H1 (cell line): Measurements from ENCODE around the gene ADAMTS3. TPM values are rescaled to one million over a fixed set of nuclear protein-coding genes. Genes with fewer than 3 reads are reported as not detected.

Experiments used
- CTCF ChIA-PET: fragments of 300-600 bp; sonication (Branson Sonifier 250); formaldehyde crosslinking; loops from one replicate; lab custom pipeline; 2021; ENCODE audit not compliant: partially characterized antibody; lab: Charles Lee
- POLR2A ChIA-PET: fragments of 300-600 bp; sonication (Branson Sonifier 250); formaldehyde crosslinking; loops from one replicate; lab custom pipeline; 2021; ENCODE audit warnings: inconsistent platforms; ENCODE audit not compliant: partially characterized antibody; lab: Charles Lee
- DNase-seq, 2 experiments: peaks; one replicate each; pipeline versions ENCODE4 v3.0.0 to v3.0.0-alpha.2; 2010 to 2022; ENCODE audit warnings: low spot score in 2 of 2, low read depth in 1 of 2, mixed read lengths in 1 of 2
- FAIRE-seq: peaks from 2 replicates; lab custom pipeline; 2011; peaks lifted over from hg19 to GRCh38; lab: Jason Lieb, UNC
- H2AFZ ChIP-seq: 2 replicates; pipeline ENCODE4 v1.8.1; 2012; ENCODE audit warnings: low read length, inconsistent platforms
- H2AK5ac ChIP-seq: 2 replicates; pipeline ENCODE4 v1.6.1; 2013; ENCODE audit warnings: low read depth, low read length
- H2BK120ac ChIP-seq: replicated peaks from 2 replicates; pipeline ENCODE3; 2013; ENCODE audit warnings: low read depth, low read length, inconsistent platforms
- H2BK12ac ChIP-seq: 2 replicates; pipeline ENCODE4 v1.6.1; 2013; ENCODE audit warnings: low read depth, low read length
- H2BK15ac ChIP-seq: 2 replicates; pipeline ENCODE4 v1.6.1; 2013; ENCODE audit warnings: low read length
- H2BK20ac ChIP-seq: 2 replicates; pipeline ENCODE4 v1.6.1; 2013; ENCODE audit warnings: low read length
- H2BK5ac ChIP-seq: 2 replicates; pipeline ENCODE4 v1.6.1; 2013; ENCODE audit warnings: low read depth, low read length
- H3K14ac ChIP-seq: 2 replicates; pipeline ENCODE4 v1.6.1; 2013; ENCODE audit warnings: inconsistent platforms; ENCODE audit not compliant: insufficient read length
- H3K18ac ChIP-seq: 2 replicates; pipeline ENCODE4 v1.6.1; 2013; ENCODE audit warnings: low read length; ENCODE audit errors: extremely low read depth
- H3K23ac ChIP-seq: 2 replicates; pipeline ENCODE4 v1.6.1; 2013; ENCODE audit warnings: inconsistent platforms; ENCODE audit not compliant: insufficient read length
- H3K23me2 ChIP-seq: 2 replicates; pipeline ENCODE4 v1.6.1; 2013; ENCODE audit warnings: low read depth, low read length
- H3K27ac ChIP-seq: 2 replicates; pipeline ENCODE4 v1.6.1; 2011; ENCODE audit warnings: low read depth, low read length, inconsistent platforms
- H3K27me3 ChIP-seq, 4 experiments: replicated peaks in 1 of 4; 1 replicate in 1 of 4; 2 replicates in 3 of 4; pipeline versions ENCODE4 v1.6.1 to v1.8.1; 2011 to 2013; ENCODE audit warnings: low read length in 3 of 4, mild to moderate bottlenecking in 3 of 4, inconsistent platforms in 2 of 4, mixed read lengths in 2 of 4, moderate library complexity in 1 of 4; ENCODE audit not compliant: control insufficient read depth in 3 of 4, insufficient read depth in 3 of 4; ENCODE audit errors: extremely low read depth in 1 of 4
- H3K36me3 ChIP-seq, 4 experiments: 2 replicates each; pipeline versions ENCODE4 v1.6.1 to v1.8.1; 2011 to 2013; ENCODE audit warnings: mild to moderate bottlenecking in 4 of 4, low read length in 3 of 4, moderate library complexity in 2 of 4, control low read depth in 1 of 4, inconsistent platforms in 1 of 4; ENCODE audit not compliant: insufficient read depth in 4 of 4, control insufficient read depth in 2 of 4
- H3K4ac ChIP-seq: replicated peaks from 2 replicates; pipeline ENCODE3; 2013; ENCODE audit warnings: low read length, low read depth, mixed read lengths, inconsistent platforms; ENCODE audit not compliant: insufficient read length
- H3K4me1 ChIP-seq, 4 experiments: replicated peaks in 1 of 4; 1 replicate in 1 of 4; 2 replicates in 3 of 4; pipeline versions ENCODE4 v1.6.1 to v1.8.1; 2011 to 2013; ENCODE audit warnings: low read length in 3 of 4, inconsistent platforms in 2 of 4, mixed read lengths in 1 of 4; ENCODE audit not compliant: insufficient read depth in 4 of 4, control insufficient read depth in 3 of 4
- H3K4me2 ChIP-seq, 2 experiments: 2 replicates each; pipeline versions ENCODE4 v1.6.1 to v1.8.1; 2011 to 2013; ENCODE audit warnings: low read depth in 2 of 2, low read length in 2 of 2, control low read depth in 1 of 2, inconsistent platforms in 1 of 2, mild to moderate bottlenecking in 1 of 2; ENCODE audit not compliant: insufficient read depth in 1 of 2
- H3K4me3 ChIP-seq, 4 experiments: fragments of 200-600, 300-600 bp in 1 of 4; sonication (generic), shearing (Covaris generic), sonication (Bioruptor Twin) in 1 of 4; 2 replicates each; pipeline versions ENCODE4 v1.5.1 to v1.8.1; 2011 to 2016; ENCODE audit warnings: low read length in 4 of 4, low read depth in 3 of 4, control low read depth in 2 of 4, inconsistent platforms in 2 of 4, mild to moderate bottlenecking in 2 of 4, mixed read lengths in 1 of 4, moderate library complexity in 1 of 4; ENCODE audit not compliant: insufficient read depth in 2 of 4; ENCODE audit errors: extremely low read depth in 1 of 4
- H3K56ac ChIP-seq: replicated peaks from 2 replicates; pipeline ENCODE3; 2013; ENCODE audit warnings: low read depth, mild to moderate bottlenecking, mixed read lengths, low read length, inconsistent platforms; ENCODE audit not compliant: insufficient read length
- H3K79me1 ChIP-seq: 2 replicates; pipeline ENCODE4 v1.6.1; 2013; ENCODE audit warnings: low read depth, low read length, control low read depth
- H3K79me2 ChIP-seq, 2 experiments: 2 replicates each; pipeline versions ENCODE4 v1.6.1 to v1.8.1; 2012 to 2013; ENCODE audit warnings: low read length in 2 of 2, mild to moderate bottlenecking in 2 of 2, inconsistent platforms in 1 of 2; ENCODE audit not compliant: insufficient read depth in 2 of 2, control insufficient read depth in 1 of 2
- H3K9ac ChIP-seq, 4 experiments: replicated peaks in 1 of 4; 1 replicate in 1 of 4; 2 replicates in 3 of 4; pipeline versions ENCODE4 v1.6.1 to v1.8.1; 2011 to 2013; ENCODE audit warnings: low read depth in 3 of 4, low read length in 3 of 4, control low read depth in 2 of 4, mild to moderate bottlenecking in 2 of 4, moderate library complexity in 2 of 4, inconsistent platforms in 1 of 4; ENCODE audit errors: extremely low read depth in 1 of 4
- H3K9me3 ChIP-seq, 2 experiments: 2 replicates each; pipeline versions ENCODE4 v1.6.1 to v1.8.1; 2012 to 2013; ENCODE audit warnings: mild to moderate bottlenecking in 2 of 2, moderate library complexity in 2 of 2, control low read depth in 1 of 2, inconsistent platforms in 1 of 2, low read depth in 1 of 2, low read length in 1 of 2, mixed read lengths in 1 of 2; ENCODE audit not compliant: insufficient read depth in 2 of 2
- H4K20me1 ChIP-seq, 2 experiments: replicated peaks in 1 of 2; 2 replicates each; pipeline versions ENCODE3 to v1.8.1; 2011 to 2013; ENCODE audit warnings: inconsistent platforms in 2 of 2, low read length in 2 of 2, mild to moderate bottlenecking in 1 of 2; ENCODE audit not compliant: insufficient read depth in 2 of 2, control insufficient read depth in 1 of 2
- H4K5ac ChIP-seq: 2 replicates; pipeline ENCODE4 v1.6.1; 2013; ENCODE audit warnings: low read length, low read depth, mixed read lengths, inconsistent platforms; ENCODE audit not compliant: insufficient read length
- H4K8ac ChIP-seq: 2 replicates; pipeline ENCODE4 v1.8.0; 2013; ENCODE audit warnings: mild to moderate bottlenecking, moderate library complexity, low read length, inconsistent platforms; ENCODE audit not compliant: insufficient read depth; ENCODE audit errors: extremely low read depth
- H4K91ac ChIP-seq: replicated peaks from 2 replicates; pipeline ENCODE3; 2013; ENCODE audit warnings: low read length, mixed read lengths, inconsistent platforms; ENCODE audit not compliant: insufficient read length
- BACH1 ChIP-seq: IDR thresholded peaks from 2 replicates; pipeline ENCODE4 v1.6.1; 2012; ENCODE audit warnings: low read length, improper control_type of control experiment
- NRF1 ChIP-seq: IDR thresholded peaks from 2 replicates; pipeline ENCODE4 v1.6.1; 2011; ENCODE audit warnings: mild to moderate bottlenecking, low read depth, low read length, improper control_type of control experiment
- POLR2AphosphoS5 ChIP-seq: IDR thresholded peaks from 2 replicates; pipeline ENCODE4 v1.6.1; 2011; ENCODE audit warnings: low read depth, low read length
- SP2 ChIP-seq: IDR thresholded peaks from 2 replicates; pipeline ENCODE4 v1.6.1; 2012; ENCODE audit warnings: mild to moderate bottlenecking, low read length, inconsistent platforms
- SUZ12 ChIP-seq: fragments of 200-600 bp; sonication (generic); IDR thresholded peaks from 2 replicates; pipeline ENCODE4 v1.6.1; 2012; ENCODE audit warnings: mild to moderate bottlenecking, inconsistent platforms, low read length, moderate library complexity, mixed read lengths
- WGBS, 2 experiments: shearing (Covaris generic) in 1 of 2; methylation state at CpG; one replicate each; pipeline versions ENCODE4 v1.1.6 to v1.1.7; 2013 to 2015; ENCODE audit warnings: low lambda C conversion rate in 2 of 2, mixed read lengths in 2 of 2, inconsistent platforms in 1 of 2, low coverage in 1 of 2, missing lambda C conversion rate in 1 of 2; ENCODE audit not compliant: insufficient replicate concordance in 2 of 2, insufficient coverage in 1 of 2, insufficient read length in 1 of 2; ENCODE audit errors: extremely low coverage in 1 of 2, missing lambda C conversion rate in 1 of 2; 5-methylcytosine and 5-hydroxymethylcytosine counted together
- polyA plus RNA-seq, 7 experiments: library from polyadenylated mRNA; depleted of rRNA in 3 of 7; stranded (reverse) in 5 of 7; unstranded in 2 of 7; fragments of >200 nt in 5 of 7; fragments of 200-250 nt in 2 of 7; gene quantifications; 1 replicate in 5 of 7; 2 replicates in 1 of 7; 4 replicates in 1 of 7; pipeline versions ENCODE4 v1.2.1 to v1.2.3, GENCODE V29; 2011 to 2013; ENCODE audit warnings: missing spikeins in 2 of 7, mixed read lengths in 2 of 7
- total RNA-seq: library from RNA; stranded (reverse); fragmentation: NEBNext Ultra II Directional; extraction: Animal tissue kit (Norgen Biotek cat#: 25700); gene quantifications from 2 replicates; pipeline ENCODE4 v1.2.1, GENCODE V29; 2021
- TF ChIP-seq, protein P1 (sequence below): IDR thresholded peaks from 2 replicates; pipeline ENCODE4 v1.6.1; 2011; ENCODE audit warnings: low read depth, mild to moderate bottlenecking, low read length; ENCODE audit not compliant: insufficient read depth
- TF ChIP-seq, protein P2 (sequence below): IDR thresholded peaks from 2 replicates; pipeline ENCODE4 v1.6.1; 2012; ENCODE audit warnings: low read length, inconsistent platforms

The ADAMTS3 gene
- total and polyA plus RNA-seq, 2 of the 8 experiments (the other 6 are each of a cell fraction or from before 2014, with no cell fraction given) = 1.3 to 3.4 TPM

DNA sequence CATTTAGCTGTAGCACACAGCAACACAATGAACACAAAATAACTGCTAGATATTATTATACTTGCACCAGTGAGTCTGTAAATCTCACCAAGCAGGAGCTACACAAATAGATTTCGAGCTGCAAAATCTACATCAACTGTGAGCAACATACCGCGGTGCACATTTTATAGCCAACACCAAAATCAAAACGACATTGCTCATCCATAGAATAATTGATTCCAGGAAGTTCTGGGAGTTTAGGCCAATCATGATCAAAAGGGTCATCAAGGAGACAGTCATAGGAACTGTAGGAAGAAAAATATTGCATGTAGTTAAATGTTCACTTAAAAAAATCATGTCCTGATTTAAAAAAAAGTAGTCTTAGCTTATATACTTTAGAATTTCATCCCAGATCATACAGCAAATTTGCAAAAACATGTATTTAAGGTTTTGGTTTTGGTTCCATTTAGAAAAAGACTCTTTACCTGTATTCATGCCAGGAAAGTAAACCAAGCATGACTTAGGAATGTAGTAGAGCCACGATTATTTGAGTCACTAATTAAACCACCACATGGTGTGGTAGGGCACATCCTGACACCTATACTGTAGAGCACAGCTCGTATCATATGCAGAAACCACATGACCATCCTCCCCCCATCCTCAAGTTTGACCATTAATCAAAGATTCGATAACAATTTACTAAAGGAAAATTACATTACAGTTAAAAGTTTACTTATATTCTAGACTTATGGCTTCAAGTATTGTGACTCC lies 250.4 kb downstream of the ADAMTS3 start:
- no peaks in the 10 kb centered on the region for H3K27me3 ChIP-seq
- no peak overlapping the region for H3K56ac ChIP-seq
- H3K4me1 ChIP-seq = no peaks in the 10 kb centered on the region
- H4K91ac ChIP-seq = no peak overlapping the region
- no peak overlapping the region for H3K18ac ChIP-seq
- H3K4me3 ChIP-seq = no peak overlapping the region
- no peak overlapping the region for H3K9ac ChIP-seq
- no peak overlapping the region for H4K5ac ChIP-seq
- H2BK20ac ChIP-seq = no peak overlapping the region
- H3K23ac ChIP-seq = no peak overlapping the region
- H3K4ac ChIP-seq = no peak overlapping the region
- no peak overlapping the region for H3K4me2 ChIP-seq
- no peak overlapping the region for H3K14ac ChIP-seq
- H3K27ac ChIP-seq = no peak overlapping the region
- no peak overlapping the region for H2BK5ac ChIP-seq
- no peaks in the 10 kb centered on the region for H3K79me1 ChIP-seq
- no peak overlapping the region for H2BK12ac ChIP-seq
- H2AFZ ChIP-seq = no peak overlapping the region
- TF ChIP-seq, protein P1, sequence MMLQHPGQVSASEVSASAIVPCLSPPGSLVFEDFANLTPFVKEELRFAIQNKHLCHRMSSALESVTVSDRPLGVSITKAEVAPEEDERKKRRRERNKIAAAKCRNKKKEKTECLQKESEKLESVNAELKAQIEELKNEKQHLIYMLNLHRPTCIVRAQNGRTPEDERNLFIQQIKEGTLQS = no peak
- TF ChIP-seq POLR2AphosphoS5 = no peak
- TF ChIP-seq BACH1 = no peak
- TF ChIP-seq SP2 = no peak
- TF ChIP-seq NRF1 = no peak
- no peak for TF ChIP-seq SUZ12
- TF ChIP-seq, protein P2, sequence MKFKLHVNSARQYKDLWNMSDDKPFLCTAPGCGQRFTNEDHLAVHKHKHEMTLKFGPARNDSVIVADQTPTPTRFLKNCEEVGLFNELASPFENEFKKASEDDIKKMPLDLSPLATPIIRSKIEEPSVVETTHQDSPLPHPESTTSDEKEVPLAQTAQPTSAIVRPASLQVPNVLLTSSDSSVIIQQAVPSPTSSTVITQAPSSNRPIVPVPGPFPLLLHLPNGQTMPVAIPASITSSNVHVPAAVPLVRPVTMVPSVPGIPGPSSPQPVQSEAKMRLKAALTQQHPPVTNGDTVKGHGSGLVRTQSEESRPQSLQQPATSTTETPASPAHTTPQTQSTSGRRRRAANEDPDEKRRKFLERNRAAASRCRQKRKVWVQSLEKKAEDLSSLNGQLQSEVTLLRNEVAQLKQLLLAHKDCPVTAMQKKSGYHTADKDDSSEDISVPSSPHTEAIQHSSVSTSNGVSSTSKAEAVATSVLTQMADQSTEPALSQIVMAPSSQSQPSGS = no peak
- WGBS, 2 experiments = 89% methylated on average over 7 of the region's 7 CpGs; no CpG with 5 or more reads in 1 of the 2 experiments
- no peaks in the 10 kb centered on the region for H3K23me2 ChIP-seq
- H3K9me3 ChIP-seq = no peaks in the 10 kb centered on the region
- no peak overlapping the region for H4K8ac ChIP-seq
- H4K20me1 ChIP-seq = no peaks in the 10 kb centered on the region
- H2BK15ac ChIP-seq = no peak overlapping the region
- ChIA-PET CTCF (interaction anchor here (0.9 to 4.7 kb wide), 4 partner anchors 8 to 704 kb away, joined by 3 to 29 read pairs (median 4); no protein-coding TSS in a partner anchor), POLR2A (no interaction called here)
- H2BK120ac ChIP-seq = no peak overlapping the region
- H3K79me2 ChIP-seq = no peaks in the 10 kb centered on the region
- no peaks in the 10 kb centered on the region for H3K36me3 ChIP-seq
- FAIRE-seq = no peak
- H2AK5ac ChIP-seq = no peak overlapping the region
- no peak for DNase-seq
